ENCODE measurements around the gene NUDT17.

NUDT17 gene

GRCh38 chr1:145891587-145892485 is 46.4 kb downstream of the NUDT17 start:
- peak; percentile 96 to 99 for DNase-seq

GRCh38 chr1:145892486-145893087 is 47.2 kb downstream of the NUDT17 start:
- DNase-seq, result no peak

- DNase-seq, result no peak
Observed at GRCh38 chr1:145893306-145894055, 48.1 kb downstream of the NUDT17 start.

GRCh38 chr1:145895471-145895870 is 50.0 kb downstream of the NUDT17 start:
- DNase-seq, result no peak

GRCh38 chr1:145897969-145898368 is 52.5 kb downstream of the NUDT17 start:
- no peak for DNase-seq
